Astrocyte of the spinal cord (primary cell): ENCODE results near the gene GLIS2.

Experiments used
- DNase-seq: peaks from one replicate; pipeline ENCODE4 v3.0.0; 2011; ENCODE audit warnings: low read depth, low spot score
- H3K4me3 ChIP-seq: 2 replicates; pipeline ENCODE4 v1.5.1; 2011; ENCODE audit warnings: low read depth, mild to moderate bottlenecking, low read length, moderate library complexity
- in situ Hi-C: cut with HindIII; loops from 2 replicates; pipeline ENCODE4 v1.10.0; 2017; ENCODE audit warnings: low sequenced_read_pairs
- TF ChIP-seq, protein P1 (sequence below): IDR thresholded peaks from 2 replicates; pipeline ENCODE4 v1.5.1; 2012; ENCODE audit warnings: low read depth, mild to moderate bottlenecking, low read length, inconsistent platforms

The GLIS2 gene

DNA sequence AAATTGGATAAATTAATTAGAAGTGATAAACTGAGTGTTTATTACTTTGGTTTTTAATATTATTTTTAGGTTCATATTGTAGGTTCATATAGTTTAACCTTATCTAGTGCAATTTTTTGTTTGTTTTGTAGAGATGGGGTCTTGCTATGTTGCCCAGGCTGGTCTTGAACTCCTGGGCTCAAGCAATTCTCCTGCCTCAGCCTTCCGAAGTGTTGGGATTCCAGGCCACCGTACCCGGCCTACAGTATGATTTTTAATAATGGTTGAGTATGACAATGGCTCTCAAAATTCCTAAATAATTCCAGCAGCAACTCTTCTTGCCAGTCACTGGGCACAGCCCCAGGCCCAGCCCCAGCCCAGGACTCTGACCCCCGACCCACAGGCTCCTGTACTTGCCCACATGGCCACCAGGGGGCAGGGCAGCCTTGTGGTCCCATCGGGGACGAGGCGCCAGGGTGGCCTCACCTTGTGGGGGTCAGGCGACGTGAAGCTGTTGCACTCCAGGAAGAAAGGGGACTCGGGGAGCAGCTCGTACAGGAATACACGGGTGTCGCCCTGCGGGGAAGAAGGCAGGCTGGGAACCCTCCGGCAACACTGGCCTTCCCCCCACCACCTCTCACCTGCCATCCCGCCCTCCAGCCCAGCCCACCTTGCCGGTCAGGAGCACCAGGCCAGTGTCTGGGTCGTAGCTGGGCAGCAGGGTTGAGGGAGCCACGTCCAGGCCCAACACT lies 43.1 kb downstream of the GLIS2 start:
- TF ChIP-seq, protein P1, sequence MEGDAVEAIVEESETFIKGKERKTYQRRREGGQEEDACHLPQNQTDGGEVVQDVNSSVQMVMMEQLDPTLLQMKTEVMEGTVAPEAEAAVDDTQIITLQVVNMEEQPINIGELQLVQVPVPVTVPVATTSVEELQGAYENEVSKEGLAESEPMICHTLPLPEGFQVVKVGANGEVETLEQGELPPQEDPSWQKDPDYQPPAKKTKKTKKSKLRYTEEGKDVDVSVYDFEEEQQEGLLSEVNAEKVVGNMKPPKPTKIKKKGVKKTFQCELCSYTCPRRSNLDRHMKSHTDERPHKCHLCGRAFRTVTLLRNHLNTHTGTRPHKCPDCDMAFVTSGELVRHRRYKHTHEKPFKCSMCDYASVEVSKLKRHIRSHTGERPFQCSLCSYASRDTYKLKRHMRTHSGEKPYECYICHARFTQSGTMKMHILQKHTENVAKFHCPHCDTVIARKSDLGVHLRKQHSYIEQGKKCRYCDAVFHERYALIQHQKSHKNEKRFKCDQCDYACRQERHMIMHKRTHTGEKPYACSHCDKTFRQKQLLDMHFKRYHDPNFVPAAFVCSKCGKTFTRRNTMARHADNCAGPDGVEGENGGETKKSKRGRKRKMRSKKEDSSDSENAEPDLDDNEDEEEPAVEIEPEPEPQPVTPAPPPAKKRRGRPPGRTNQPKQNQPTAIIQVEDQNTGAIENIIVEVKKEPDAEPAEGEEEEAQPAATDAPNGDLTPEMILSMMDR: peak; percentile 95
- DNase-seq: no peak
- no peak overlapping the region for H3K4me3 ChIP-seq
- in situ Hi-C loops: no loop called here

DNA sequence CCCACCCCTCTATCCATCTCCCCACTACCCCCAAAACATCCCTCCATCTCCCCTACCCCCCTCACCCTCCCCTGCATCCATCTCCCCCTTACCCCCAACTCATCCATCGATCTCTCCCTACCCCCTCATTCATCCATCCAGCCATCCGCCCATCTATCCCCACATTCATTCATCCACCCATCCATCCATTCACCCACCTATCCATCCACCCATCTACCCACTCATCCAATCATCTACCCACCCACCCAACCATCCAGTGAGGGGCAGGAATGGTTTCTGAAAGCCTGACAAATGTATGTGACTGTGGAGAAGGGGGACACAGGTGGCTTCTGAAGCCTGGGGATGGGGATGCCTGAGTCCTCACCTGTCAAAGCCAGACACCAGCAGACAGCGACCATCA lies 44.0 kb downstream of the GLIS2 start:
- H3K4me3 ChIP-seq: no peak overlapping the region
- TF ChIP-seq, protein P1: no peak
- no peak for DNase-seq
- in situ Hi-C loops: no loop called here

DNA sequence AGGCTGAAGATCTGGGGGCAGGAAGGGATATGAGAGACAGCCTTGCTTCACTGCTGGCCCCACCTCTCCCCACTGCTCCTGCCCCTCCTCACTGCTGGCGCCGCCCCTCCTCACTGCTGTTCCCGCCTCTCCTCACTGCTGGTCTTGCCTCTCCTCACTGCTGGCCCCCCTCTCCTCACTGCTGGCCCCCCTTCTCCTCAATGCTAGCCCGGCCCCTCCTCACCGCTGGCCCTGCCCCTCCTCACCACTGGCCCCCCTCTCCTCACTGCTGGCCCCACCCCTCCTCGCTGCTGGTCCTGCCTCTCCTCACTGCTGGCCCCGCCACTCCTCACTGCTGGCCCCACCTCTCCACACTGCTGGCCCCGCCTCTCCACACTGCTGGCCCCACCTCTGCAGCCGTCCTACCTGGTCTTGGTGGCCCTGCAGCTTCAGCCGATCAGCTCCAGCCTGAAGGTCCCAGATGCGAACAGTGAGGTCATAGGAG lies 44.7 kb downstream of the GLIS2 start:
- TF ChIP-seq, protein P1: no peak
- no peak for DNase-seq
- in situ Hi-C loops: no loop called here
- H3K4me3 ChIP-seq: no peak overlapping the region

DNA sequence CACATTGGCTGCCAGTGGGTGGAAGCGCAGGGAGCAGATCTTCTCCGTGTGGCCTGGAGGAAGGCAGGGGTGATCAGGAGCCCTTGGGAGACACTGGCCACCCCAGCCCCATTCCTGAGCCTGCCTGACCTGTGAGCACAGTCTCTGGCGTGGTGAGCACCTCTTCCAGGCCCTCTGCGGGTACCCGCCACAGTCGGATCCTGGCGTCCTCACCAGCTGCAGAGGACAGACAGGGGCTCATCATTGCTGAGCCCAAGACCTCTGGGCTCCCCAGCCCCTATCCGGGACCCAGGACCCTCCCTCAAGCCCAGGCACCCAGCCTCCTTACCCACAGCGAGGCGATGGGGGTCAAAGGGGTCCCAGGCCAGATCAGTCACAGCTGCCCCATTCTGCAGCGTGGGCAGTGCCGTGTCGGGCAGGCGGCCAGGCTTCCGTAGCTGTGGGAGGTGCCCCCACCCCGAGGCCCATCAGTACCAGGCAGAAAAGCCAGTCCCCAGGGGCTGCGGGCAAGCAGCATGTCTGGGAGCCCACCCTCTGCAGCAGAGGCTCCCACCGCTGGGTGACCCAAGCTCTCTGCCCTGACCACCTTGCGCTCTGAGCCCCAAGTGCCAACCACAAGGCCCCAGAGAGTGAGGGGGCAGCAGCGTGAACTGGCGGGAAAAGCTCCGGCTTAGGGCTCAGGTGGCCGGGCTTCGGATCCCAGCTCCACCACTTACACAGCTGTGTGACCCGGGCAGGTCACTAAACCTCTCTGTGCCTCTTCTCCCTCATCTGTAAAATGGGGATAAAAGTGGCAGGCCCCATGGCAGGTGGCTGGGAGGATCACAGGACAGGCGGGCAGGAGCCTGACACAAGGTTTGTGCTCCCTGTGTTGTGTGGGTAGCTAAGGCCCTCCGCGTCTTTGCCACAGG lies 45.4 kb downstream of the GLIS2 start:
- TF ChIP-seq, protein P1: no peak
- DNase-seq: no peak
- no peak overlapping the region for H3K4me3 ChIP-seq
- in situ Hi-C loops: no loop called here

DNA sequence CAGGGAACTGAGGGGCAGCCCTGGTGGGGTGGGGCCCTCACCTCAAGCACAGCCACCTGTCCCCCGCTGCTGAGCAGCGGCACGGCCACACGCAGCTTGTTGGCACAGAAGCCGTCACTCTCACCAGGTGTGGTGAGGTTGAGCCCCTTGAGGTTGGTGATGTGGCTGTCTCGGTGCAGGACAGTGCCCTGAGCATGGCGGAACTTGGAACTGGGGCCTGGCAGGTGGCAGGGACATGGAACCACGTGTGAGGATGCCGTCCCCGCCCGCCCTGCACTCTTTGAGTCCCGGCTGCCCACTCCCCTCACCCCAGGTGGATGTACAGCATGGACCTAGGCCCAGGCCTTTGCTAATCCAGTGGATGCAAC lies 46.1 kb downstream of the GLIS2 start:
- in situ Hi-C loops: no loop called here
- TF ChIP-seq, protein P1: no peak
- H3K4me3 ChIP-seq: no peak overlapping the region
- DNase-seq: no peak

DNA sequence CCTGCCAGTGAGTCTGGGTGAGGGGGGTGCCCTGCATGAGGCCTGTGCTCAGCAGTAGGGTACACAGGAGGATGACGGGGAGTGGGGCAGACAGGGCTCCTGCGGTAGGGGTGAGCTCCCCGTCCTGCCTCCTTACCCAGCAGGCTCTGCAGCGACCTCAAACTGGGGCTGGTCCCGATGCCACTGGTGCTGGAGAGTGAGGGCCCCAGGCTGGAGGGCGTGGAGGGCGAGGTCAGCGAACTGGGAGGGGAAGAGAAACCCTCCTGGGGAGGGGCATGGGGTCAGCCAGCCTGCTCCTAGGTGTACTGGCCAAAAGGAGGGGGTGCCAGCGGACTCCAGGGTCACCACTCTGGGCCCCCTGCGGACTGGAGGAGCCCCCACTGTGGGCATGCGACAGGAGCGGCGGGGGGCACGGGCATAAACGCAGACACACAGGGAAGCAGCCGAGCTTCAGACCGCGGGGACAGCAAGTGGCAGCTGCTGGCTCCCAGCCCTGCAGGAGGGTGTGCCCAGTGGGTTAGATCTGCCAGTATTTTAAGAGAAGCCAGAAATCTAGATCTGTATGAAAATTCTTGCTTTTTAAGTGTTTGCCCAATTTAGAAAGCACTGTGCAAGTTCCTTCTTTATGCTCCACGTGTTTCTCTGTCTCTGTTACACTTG lies 46.7 kb downstream of the GLIS2 start:
- H3K4me3 ChIP-seq: no peak overlapping the region
- no peak for DNase-seq
- in situ Hi-C loops: no loop called here
- TF ChIP-seq, protein P1: no peak
